IPS-18c (cell line): Measurements from ENCODE around the gene EXOSC5.

Experiments used
- H3K4me3 ChIP-seq: 2 replicates; pipeline ENCODE4 v1.7.0; 2013; ENCODE audit warnings: low read depth, mild to moderate bottlenecking, low read length, moderate library complexity; ENCODE audit not compliant: insufficient read depth
- H3K9me3 ChIP-seq: one replicate; pipeline ENCODE4 v1.6.1; 2013; ENCODE audit warnings: mild to moderate bottlenecking, low read length, moderate library complexity; ENCODE audit not compliant: control insufficient read depth, insufficient read depth

The EXOSC5 gene

GRCh38 chr19:41341669-41342490, 55.3 kb downstream of the EXOSC5 start:
- H3K4me3 ChIP-seq = no peak overlapping the region
- no peaks in the 10 kb centered on the region for H3K9me3 ChIP-seq

- Histone ChIP-seq H3K9me3 (no peaks in the 10 kb centered on the region), H3K4me3 (no peak overlapping the region)
These were observed 57.2 kb downstream of the EXOSC5 start for GRCh38 chr19:41339936-41340335.
